Measurements from ENCODE around the gene AGBL1. TPM values are rescaled to one million over a fixed set of nuclear protein-coding genes. Genes with fewer than 3 reads are reported as not detected.

AGBL1 gene
- total RNA-seq, 2 donors from 2014 or later = 0.23 to 0.91 TPM

DNA sequence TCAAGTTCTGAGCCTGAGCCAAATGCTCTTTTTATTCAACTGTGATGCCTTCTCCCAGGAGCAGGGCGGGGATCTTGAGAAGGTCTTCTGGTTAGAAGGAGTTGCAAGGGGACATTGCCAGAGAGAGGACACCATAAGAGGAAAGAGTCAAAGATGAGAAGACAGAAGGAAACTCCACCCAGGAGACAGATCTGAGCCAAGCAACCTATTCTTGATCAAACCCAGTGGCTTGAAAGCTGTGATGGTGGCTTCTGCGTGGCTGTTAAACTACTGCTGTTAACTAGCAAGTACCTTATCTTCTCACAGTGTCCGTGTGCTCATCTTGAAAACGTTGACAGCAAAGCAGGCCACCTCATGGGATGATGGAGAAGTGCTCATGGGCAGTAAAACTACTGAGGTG is 19.8 kb upstream of the AGBL1 start:
- H3K9me3 ChIP-seq = no peaks in the 10 kb centered on the region
- DNase-seq (ENCODE audit: low spot score) = no peak
- intact Hi-C loops (cut with DNase I) = no loop called here
- 76% methylated on average over 4 of the region's 4 CpGs for WGBS
- H3K36me3 ChIP-seq = no peaks in the 10 kb centered on the region
- H3K4me3 ChIP-seq = no peak overlapping the region
- no peak overlapping the region for H3K27ac ChIP-seq
- no peaks in the 10 kb centered on the region for H3K27me3 ChIP-seq (replicated peaks; ENCODE audit: insufficient read depth)
- H3K4me1 ChIP-seq (replicated peaks) = no peaks in the 10 kb centered on the region
- no peak for TF ChIP-seq POLR2A (IDR thresholded peaks at IDR 0.05)
- no peak for TF ChIP-seq CTCF (IDR thresholded peaks at IDR 0.05)
- TF ChIP-seq POLR2AphosphoS5 (IDR thresholded peaks at IDR 0.05) = no peak

GRCh38 chr15:86060674-86061073 is 19.0 kb upstream of the AGBL1 start:
- no peak overlapping the region for H3K27ac ChIP-seq
- DNase-seq (ENCODE audit: low spot score) = no peak
- H3K36me3 ChIP-seq = no peaks in the 10 kb centered on the region
- no peak overlapping the region for H3K4me3 ChIP-seq
- H3K9me3 ChIP-seq = no peaks in the 10 kb centered on the region
- TF ChIP-seq POLR2A (IDR thresholded peaks at IDR 0.05) (no peak), CTCF (IDR thresholded peaks at IDR 0.05) (no peak), POLR2AphosphoS5 (IDR thresholded peaks at IDR 0.05) (no peak)
- H3K27me3 ChIP-seq (replicated peaks; ENCODE audit: insufficient read depth) = no peaks in the 10 kb centered on the region
- no peaks in the 10 kb centered on the region for H3K4me1 ChIP-seq (replicated peaks)
- intact Hi-C loops (cut with DNase I) = no loop called here
- WGBS = 56% methylated on average over 3 of the region's 3 CpGs

DNA sequence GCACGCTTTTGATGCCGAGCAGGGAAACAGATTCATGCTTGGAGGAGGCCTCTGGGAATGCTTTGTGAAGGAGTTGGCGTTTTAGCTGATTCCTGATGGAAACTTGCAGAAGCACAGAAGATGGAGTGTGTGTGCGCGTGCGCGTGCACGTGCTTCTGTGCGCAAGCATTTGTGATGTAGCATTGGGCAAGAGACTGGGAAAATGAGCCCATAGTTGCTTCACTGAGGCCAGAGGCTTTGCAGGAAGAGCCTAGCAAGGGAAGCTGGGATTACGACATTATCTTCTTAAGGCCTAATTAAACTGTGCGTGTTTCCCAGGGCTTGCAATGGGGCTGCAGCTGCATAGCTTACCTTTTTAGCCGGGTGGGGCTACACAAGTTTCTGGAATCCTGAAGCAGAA is 18.1 kb upstream of the AGBL1 start:
- no peaks in the 10 kb centered on the region for H3K27me3 ChIP-seq (replicated peaks; ENCODE audit: insufficient read depth)
- H3K27ac ChIP-seq = no peak overlapping the region
- no peak for TF ChIP-seq POLR2A (IDR thresholded peaks at IDR 0.05)
- TF ChIP-seq POLR2AphosphoS5 (IDR thresholded peaks at IDR 0.05) = no peak
- TF ChIP-seq CTCF (IDR thresholded peaks at IDR 0.05) = no peak
- no peaks in the 10 kb centered on the region for H3K36me3 ChIP-seq
- no peaks in the 10 kb centered on the region for H3K9me3 ChIP-seq
- no peak overlapping the region for H3K4me3 ChIP-seq
- H3K4me1 ChIP-seq (replicated peaks) = no peaks in the 10 kb centered on the region
- 93% methylated on average over 12 of the region's 12 CpGs for WGBS
- intact Hi-C loops (cut with DNase I) = no loop called here
- no peak for DNase-seq (ENCODE audit: low spot score)

DNA sequence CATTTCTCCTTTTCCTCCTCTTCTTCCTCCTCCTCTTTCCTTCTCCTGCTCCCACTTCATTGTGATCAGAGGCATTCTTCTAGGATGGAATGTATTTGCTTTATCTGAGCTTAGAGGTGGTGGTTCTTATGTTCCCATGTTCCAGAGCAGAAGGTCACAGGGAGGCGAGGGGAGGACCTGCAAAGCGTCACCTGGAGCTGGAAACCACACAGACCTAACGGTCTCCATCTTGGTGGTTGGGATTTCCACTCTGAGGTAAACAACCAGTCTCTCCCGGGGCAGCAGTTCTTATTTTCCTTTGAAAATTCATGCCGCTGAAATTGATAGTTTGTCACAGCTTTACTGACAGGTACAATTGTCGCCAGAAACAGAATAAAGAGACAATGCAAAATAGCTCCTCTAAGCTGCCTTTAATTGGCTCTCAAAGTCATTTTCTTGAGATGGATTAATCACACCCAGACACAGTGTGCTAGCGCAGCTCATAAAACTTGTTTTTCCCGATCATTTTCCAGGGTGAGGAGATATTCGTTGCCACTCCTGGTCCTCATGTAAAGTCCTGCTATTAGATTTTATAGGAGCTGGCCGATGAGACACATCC is 16.9 kb upstream of the AGBL1 start:
- no peak for TF ChIP-seq CTCF (IDR thresholded peaks at IDR 0.05)
- TF ChIP-seq POLR2AphosphoS5 (IDR thresholded peaks at IDR 0.05) = no peak
- TF ChIP-seq POLR2A (IDR thresholded peaks at IDR 0.05) = no peak
- intact Hi-C loops (cut with DNase I) = no loop called here
- no peaks in the 10 kb centered on the region for H3K9me3 ChIP-seq
- H3K4me1 ChIP-seq (replicated peaks) = no peaks in the 10 kb centered on the region
- DNase-seq (ENCODE audit: low spot score) = no peak
- no peaks in the 10 kb centered on the region for H3K27me3 ChIP-seq (replicated peaks; ENCODE audit: insufficient read depth)
- WGBS = 44% methylated on average over 10 of the region's 10 CpGs
- H3K36me3 ChIP-seq = no peaks in the 10 kb centered on the region
- no peak overlapping the region for H3K27ac ChIP-seq
- no peak overlapping the region for H3K4me3 ChIP-seq

DNA sequence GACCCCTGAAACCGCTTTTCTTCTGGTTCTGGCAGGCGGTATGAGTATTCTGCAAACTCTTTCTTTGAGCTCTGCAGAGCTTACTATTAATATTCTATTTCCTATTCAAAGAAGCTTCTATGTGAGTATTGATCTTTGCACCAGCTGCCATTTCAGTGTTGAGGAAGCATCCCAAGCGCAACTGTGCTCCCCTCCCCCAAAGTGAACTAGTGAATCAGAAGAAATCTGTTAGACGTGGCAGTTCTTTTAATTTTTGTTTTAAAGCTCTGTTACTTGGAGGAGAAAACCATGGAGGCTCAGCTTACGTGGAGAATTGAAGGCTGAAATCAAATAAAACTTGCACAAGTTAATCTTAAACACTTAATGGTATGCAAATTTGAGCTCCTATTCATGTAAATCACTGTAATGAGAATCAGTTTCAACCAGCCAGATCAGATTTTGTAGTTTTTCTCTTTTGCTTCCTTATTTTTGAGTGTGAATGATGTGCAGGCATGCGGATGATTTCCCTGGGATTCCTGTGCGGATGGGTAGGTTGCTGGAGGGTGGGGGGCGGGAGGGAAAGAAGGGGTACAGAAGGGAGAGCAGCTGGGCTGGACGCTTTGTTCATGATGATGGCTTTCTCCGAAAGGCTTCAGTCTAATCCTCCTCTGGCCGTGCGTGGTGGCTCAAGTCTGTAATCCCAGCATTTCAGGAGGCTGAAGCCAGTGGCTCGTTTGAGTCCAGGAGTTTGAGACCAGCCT is 16.1 kb upstream of the AGBL1 start:
- no peak for DNase-seq (ENCODE audit: low spot score)
- WGBS = 74% methylated on average over 13 of the region's 13 CpGs
- H3K27ac ChIP-seq = no peak overlapping the region
- no peaks in the 10 kb centered on the region for H3K36me3 ChIP-seq
- no peaks in the 10 kb centered on the region for H3K27me3 ChIP-seq (replicated peaks; ENCODE audit: insufficient read depth)
- no peaks in the 10 kb centered on the region for H3K9me3 ChIP-seq
- no peak overlapping the region for H3K4me3 ChIP-seq
- H3K4me1 ChIP-seq (replicated peaks) = no peaks in the 10 kb centered on the region
- TF ChIP-seq POLR2AphosphoS5 (IDR thresholded peaks at IDR 0.05) (no peak), CTCF (IDR thresholded peaks at IDR 0.05) (no peak), POLR2A (IDR thresholded peaks at IDR 0.05) (no peak)
- intact Hi-C loops (cut with DNase I) = no loop called here

Measured in prostate gland (tissue), 2 donors.